HEK293 (cell line): Measurements from ENCODE around the gene RAB10.

ENCODE experiments used
- CTCF ChIP-seq: fragments of 450-650 bp; formaldehyde crosslinking; IDR thresholded peaks from 2 replicates; pipeline ENCODE4 v1.5.1; 2016; ENCODE audit warnings: missing biosample characterization, missing genetic modification characterization
- HOXC10 ChIP-seq: sonication (generic); formaldehyde crosslinking; IDR thresholded peaks from 2 replicates; pipeline ENCODE4 v1.8.1; 2023; ENCODE audit warnings: mild to moderate bottlenecking, missing genetic modification reagents
- REST ChIP-seq: fragments of 450-650 bp; formaldehyde crosslinking; IDR thresholded peaks from 2 replicates; pipeline ENCODE4 v1.5.1; 2016; ENCODE audit warnings: missing biosample characterization, missing genetic modification characterization
- YY1 ChIP-seq: fragments of 450-650 bp; formaldehyde crosslinking; IDR thresholded peaks from 2 replicates; pipeline ENCODE4 v1.5.1; 2018; ENCODE audit warnings: missing biosample characterization, missing genetic modification characterization
- YY2 ChIP-seq: fragments of 450-650 bp; formaldehyde crosslinking; IDR thresholded peaks from 2 replicates; pipeline ENCODE4 v1.5.1; 2016; ENCODE audit warnings: missing biosample characterization, missing genetic modification characterization
- ZFP41 ChIP-seq: fragments of 450-650 bp; formaldehyde crosslinking; IDR thresholded peaks from 2 replicates; pipeline ENCODE4 v1.5.1; 2016; ENCODE audit warnings: missing biosample characterization, missing genetic modification characterization, borderline replicate concordance
- ZNF121 ChIP-seq: fragments of 450-650 bp; formaldehyde crosslinking; IDR thresholded peaks from 2 replicates; pipeline ENCODE4 v1.5.1; 2016; ENCODE audit warnings: missing biosample characterization, missing genetic modification characterization
- ZNF16 ChIP-seq: fragments of 450-650 bp; formaldehyde crosslinking; IDR thresholded peaks from 2 replicates; pipeline ENCODE4 v1.5.1; 2016; ENCODE audit warnings: low read depth, missing biosample characterization, missing genetic modification characterization
- ZNF335 ChIP-seq: fragments of 450-650 bp; formaldehyde crosslinking; conservative IDR thresholded peaks from 2 replicates; pipeline ENCODE4 v1.5.1; 2016; ENCODE audit warnings: missing biosample characterization, missing genetic modification characterization

DNA sequence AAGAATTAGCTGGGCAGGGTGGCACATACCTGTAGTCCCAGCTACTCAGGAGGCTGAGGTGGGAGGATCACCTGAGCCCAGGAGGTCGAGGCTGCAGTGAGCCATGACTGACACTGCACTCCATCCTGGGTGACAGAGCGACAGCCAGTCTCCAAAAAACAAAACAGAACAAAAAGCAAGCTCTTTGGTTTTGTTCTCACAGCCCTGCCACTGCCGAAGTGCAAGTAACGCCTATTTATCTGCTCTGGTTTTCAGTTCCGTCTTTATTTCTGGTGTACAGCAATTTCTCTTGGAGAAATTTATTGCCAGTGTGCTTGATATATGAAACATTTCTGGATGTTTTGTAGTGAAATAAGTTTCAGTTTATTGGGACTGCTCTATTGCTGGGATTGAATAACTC is 61.9 kb downstream of the RAB10 start:
- TF ChIP-seq CTCF (tag by site-specific recombination) (no peak), YY2 (tag by site-specific recombination) (no peak), REST (tag by site-specific recombination) (no peak), ZFP41 (no peak), ZNF335 (no peak), ZNF16 (tag by site-specific recombination) (no peak), ZNF121 (tag by site-specific recombination) (no peak), HOXC10 (no peak), YY1 (no peak)
